ENCODE results near the gene ALG12. TPM values are rescaled to one million over a fixed set of nuclear protein-coding genes. Genes with fewer than 3 reads are reported as not detected.
"Not testable (repeated sequence)": the region's sequence is repeated elsewhere in the genome, so short reads cannot be mapped to it uniquely, and the experiment has no call there.

Gene ALG12
- total RNA-seq, 4 donors from 2014 or later: 17.3 to 25.5 (median 22.1) TPM

DNA sequence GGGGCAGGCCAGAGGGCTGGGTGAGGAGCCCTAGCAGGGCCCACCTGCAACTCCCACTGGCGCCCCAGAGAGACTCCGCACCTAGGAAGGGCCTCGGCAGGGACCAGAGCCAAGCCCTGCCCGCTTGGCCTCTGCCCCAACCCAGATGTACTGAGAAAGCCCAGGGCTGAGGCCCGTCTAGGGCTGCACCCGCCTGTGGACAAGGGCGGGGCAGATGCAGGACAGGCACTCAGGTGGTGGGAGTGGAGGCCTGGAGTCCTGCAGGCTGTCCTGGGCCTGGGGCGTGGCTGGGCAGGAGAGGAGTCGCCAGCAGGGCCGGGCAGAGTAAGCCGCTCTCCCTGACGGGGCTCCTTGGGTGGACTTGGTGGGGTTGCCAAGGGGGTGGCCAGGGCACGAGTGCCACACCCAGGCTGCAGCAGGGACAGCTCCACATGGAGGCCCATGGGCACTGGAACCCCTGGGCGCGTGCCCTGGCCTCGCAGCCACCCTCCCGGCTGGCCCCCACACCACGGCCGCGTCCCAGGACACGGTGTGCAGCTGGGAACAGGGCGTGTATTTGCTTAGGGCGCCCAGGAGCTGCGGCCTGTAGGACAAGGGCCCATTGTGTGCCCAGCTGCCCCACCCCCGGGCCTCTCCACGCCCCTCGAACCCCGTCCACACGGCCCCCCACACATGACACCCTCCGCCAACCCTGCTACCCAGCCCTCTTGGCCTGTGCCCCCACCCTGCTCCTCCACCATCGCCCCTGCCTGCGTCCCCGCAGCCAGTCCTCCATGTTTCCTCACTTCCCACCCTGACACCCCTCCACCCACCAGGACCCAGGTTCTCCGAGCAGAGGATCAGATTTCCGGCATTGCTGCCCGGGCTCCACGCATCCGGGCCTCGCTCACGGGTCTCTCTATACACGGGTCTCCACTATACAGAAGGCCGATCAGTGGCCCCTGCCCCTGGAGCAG, 31.0 kb upstream of the ALG12 start:
- H3K27me3 ChIP-seq: no peaks in the 10 kb centered on the region
- TF ChIP-seq, protein P1, sequence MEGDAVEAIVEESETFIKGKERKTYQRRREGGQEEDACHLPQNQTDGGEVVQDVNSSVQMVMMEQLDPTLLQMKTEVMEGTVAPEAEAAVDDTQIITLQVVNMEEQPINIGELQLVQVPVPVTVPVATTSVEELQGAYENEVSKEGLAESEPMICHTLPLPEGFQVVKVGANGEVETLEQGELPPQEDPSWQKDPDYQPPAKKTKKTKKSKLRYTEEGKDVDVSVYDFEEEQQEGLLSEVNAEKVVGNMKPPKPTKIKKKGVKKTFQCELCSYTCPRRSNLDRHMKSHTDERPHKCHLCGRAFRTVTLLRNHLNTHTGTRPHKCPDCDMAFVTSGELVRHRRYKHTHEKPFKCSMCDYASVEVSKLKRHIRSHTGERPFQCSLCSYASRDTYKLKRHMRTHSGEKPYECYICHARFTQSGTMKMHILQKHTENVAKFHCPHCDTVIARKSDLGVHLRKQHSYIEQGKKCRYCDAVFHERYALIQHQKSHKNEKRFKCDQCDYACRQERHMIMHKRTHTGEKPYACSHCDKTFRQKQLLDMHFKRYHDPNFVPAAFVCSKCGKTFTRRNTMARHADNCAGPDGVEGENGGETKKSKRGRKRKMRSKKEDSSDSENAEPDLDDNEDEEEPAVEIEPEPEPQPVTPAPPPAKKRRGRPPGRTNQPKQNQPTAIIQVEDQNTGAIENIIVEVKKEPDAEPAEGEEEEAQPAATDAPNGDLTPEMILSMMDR (IDR thresholded peaks at IDR 0.05): peak in 2 of 6 experiments; percentile 15 to 36
- TF ChIP-seq POLR2A (IDR thresholded peaks at IDR 0.05): peak; percentile 98 to 99
- H3K9me3 ChIP-seq: no peaks in the 10 kb centered on the region
- DNase-seq: peak in 2 of 3 donors; percentile 92 to 95
- peak overlapping the region in 3 of 4 donors; percentile 24 to 67 (median 61) for H3K4me3 ChIP-seq
- peaks cover 0 to 56% (median 17%) of the 10 kb centered on the region in 4 donors for H3K4me1 ChIP-seq
- H3K36me3 ChIP-seq: no peaks in the 10 kb centered on the region
- peak overlapping the region; percentile 6 to 99 (median 98) for H3K27ac ChIP-seq

DNA sequence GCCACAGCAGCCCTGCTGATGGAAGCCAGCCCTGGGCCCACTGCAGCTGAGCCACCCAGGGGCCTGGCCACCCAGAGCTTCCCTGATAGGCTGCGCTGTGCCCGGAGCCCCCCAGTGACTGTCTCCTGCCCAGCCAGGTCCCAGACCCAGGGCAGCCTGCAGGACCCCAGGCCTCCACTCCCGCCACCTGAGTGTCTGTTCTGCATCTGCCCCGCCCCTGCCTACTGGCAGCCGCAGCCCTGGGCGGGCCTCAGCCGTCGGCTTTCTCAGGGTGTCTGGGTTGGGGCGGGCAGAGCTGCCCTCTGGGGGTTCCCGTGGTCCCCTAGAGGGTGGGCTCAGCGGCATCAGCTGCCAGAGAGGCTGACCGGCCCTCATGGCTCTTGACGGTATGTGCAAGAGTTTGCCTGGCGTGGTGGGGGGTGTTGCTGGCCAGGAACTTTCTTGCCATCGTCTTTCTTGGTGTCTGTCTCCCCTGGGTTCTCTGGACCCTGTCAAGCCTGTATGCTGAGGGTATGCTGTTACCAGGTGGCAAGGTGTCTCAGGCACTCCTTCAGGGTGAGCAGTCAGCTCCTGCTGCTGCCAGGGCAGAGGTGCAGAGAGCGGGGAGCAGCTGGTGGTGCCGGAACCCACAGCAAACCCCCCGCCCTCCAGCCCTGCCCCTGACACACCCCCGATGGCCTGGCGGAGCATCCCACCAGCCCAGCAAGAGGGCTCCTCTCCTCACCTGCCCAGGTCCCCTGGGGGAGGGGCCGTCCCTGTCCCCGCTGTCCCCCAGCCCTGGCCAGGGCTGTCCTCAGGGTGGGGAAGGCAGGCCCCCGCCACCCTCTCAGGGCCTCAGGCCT, 30.1 kb upstream of the ALG12 start:
- H3K4me1 ChIP-seq: peaks cover 0 to 56% (median 17%) of the 10 kb centered on the region in 4 donors
- no peaks in the 10 kb centered on the region for H3K9me3 ChIP-seq
- peak in 1 of 2 donors; percentile 69 for TF ChIP-seq POLR2A (IDR thresholded peaks at IDR 0.05)
- TF ChIP-seq, protein P1 (IDR thresholded peaks at IDR 0.05): no peak
- H3K27me3 ChIP-seq: no peaks in the 10 kb centered on the region
- H3K36me3 ChIP-seq: no peaks in the 10 kb centered on the region
- peak overlapping the region in 3 of 4 donors; percentile 97 to 99 (median 98) for H3K27ac ChIP-seq
- H3K4me3 ChIP-seq: peak overlapping the region in 3 of 4 donors; percentile 24 to 67 (median 61)
- DNase-seq: peak in 1 of 3 donors; percentile 82

DNA sequence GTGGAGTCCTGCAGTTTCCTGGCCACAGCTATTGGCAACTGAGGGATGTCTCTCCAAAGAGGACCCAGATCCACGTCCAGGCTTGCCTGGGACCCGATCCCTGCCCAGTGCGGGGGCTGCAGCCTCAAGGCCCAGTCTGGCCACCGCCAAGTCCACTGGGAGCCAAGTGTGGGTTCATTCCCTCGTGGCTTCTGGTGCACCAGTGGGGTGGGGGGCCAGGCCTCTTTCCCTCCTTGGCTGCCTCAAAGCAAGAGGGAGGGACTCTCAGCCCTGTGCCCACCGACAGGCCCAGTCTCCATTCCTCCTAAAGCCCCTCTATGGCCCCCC, 29.0 kb upstream of the ALG12 start:
- Histone ChIP-seq H3K4me3 (peak overlapping the region in 2 of 4 donors; percentile 61 to 67), H3K27ac (peak overlapping the region in 3 of 4 donors; percentile 97 to 99 (median 98)), H3K36me3 (no peaks in the 10 kb centered on the region), H3K9me3 (no peaks in the 10 kb centered on the region), H3K27me3 (no peaks in the 10 kb centered on the region), H3K4me1 (peaks cover 0 to 49% (median 16%) of the 10 kb centered on the region in 4 donors)
- TF ChIP-seq, protein P1 (IDR thresholded peaks at IDR 0.05): no peak
- TF ChIP-seq POLR2A (IDR thresholded peaks at IDR 0.05): no peak
- no peak for DNase-seq

DNA sequence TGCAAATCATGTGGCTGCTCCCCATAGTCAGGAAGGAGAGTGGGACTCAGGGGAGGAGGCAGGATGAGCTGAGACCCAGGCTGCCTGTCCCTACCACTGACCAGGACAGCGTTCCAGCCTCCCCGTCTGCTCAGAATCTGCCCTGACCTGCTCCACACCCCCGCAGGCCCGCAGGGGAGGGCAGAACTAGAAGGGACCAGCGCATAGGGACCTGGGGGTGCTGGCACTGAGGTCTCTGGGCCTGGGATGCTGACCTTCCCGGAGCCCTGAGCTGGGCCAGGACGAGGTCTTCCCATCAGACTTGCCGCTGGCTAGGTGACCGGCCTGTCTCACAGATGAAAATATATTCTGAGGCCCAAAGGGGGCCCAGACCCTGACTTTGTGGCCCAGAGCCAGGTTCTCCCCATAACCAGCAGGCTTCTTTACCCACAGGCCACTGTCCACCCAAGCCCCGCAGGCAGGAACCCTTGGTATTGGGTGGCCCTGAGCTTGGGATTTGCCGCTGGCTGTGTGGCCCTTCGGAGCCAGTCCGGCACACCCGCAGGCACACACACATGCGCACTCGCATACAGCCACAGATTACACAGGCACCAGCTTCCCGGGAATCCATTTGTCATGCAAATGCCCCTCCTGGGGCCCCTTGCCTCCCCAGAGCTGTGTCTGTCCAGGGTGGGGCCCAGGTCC, 28.5 kb upstream of the ALG12 start:
- H3K36me3 ChIP-seq: no peaks in the 10 kb centered on the region
- H3K4me1 ChIP-seq: peaks cover 0 to 43% (median 14%) of the 10 kb centered on the region in 4 donors
- TF ChIP-seq, protein P1 (IDR thresholded peaks at IDR 0.05): no peak
- TF ChIP-seq POLR2A (IDR thresholded peaks at IDR 0.05): no peak
- H3K27ac ChIP-seq: peak overlapping the region in 1 of 4 donors; percentile 99
- no peaks in the 10 kb centered on the region for H3K9me3 ChIP-seq
- H3K4me3 ChIP-seq: peak overlapping the region in 2 of 4 donors; percentile 61 to 67
- no peaks in the 10 kb centered on the region for H3K27me3 ChIP-seq
- no peak for DNase-seq

DNA sequence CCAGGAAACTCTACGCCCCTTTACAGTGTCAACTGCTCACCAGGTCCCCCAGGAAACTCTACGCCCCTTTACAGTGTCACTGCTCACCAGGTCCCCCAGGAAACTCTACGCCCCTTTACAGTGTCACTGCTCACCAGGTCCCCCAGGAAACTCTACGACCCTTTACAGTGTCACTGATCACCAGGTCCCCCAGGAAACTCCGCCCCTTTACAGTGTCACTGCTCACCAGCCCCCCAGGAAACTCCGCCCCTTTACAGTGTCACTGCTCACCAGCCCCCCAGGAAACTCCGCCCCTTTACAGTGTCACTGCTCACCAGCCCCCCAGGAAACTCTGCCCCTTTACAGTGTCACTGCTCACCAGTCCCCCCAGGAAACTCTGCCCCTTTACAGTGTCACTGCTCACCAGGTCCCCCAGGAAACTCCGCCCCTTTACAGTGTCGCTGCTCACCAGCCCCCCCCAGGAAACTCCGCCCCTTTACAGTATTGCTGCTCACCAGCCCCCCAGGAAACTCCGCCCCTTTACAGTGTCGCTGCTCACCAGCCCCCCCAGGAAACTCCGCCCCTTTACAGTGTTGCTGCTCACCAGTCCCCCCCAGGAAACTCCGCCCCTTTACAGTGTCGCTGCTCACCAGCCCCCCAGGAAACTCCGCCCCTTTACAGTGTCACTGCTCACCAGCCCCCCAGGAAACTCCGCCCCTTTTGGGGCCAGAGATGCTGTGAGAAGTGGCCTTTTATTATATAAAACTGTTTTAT, 27.0 kb upstream of the ALG12 start:
- peaks cover 0 to 32% (median 9%) of the 10 kb centered on the region in 4 donors for H3K4me1 ChIP-seq
- H3K36me3 ChIP-seq, H3K4me3 ChIP-seq, H3K9me3 ChIP-seq, DNase-seq, H3K27me3 ChIP-seq: not testable (repeated sequence)
- H3K27ac ChIP-seq: peak overlapping the region in 2 of 4 donors; percentile 41 to 81

All from Peyer's patch (tissue), 4 donors.